ENCODE measurements around the gene DNAJC27.
A peak's percentile ranks its signal among the peaks of the same experiment; 100 is the strongest.
"Not testable (repeated sequence)": the region's sequence is repeated elsewhere in the genome, so short reads cannot be mapped to it uniquely, and the experiment has no call there.

DNAJC27 gene

GRCh38 chr2:24971536-24972314, at the start of gene DNAJC27:
DNAJC27 (minus strand) TSS chr2:24971955; CDS start chr2:24971904, 51 bp downstream.
- peak; percentile 99 for DNase-seq

GRCh38 chr2:25018681-25019080, 46.9 kb upstream of the DNAJC27 start:
- DNase-seq: no peak

GRCh38 chr2:25014631-25015030, 42.9 kb upstream of the DNAJC27 start:
- DNase-seq: no peak

GRCh38 chr2:25011342-25011741, 39.6 kb upstream of the DNAJC27 start:
- DNase-seq: not testable (repeated sequence)

GRCh38 chr2:25009954-25010353, 38.2 kb upstream of the DNAJC27 start:
- no peak for DNase-seq

GRCh38 chr2:25002066-25002465, 30.3 kb upstream of the DNAJC27 start:
- no peak for DNase-seq

- no peak for DNase-seq
Measured at GRCh38 chr2:25001325-25001637, 29.5 kb upstream of the DNAJC27 start.

- no peak for DNase-seq
Measured at GRCh38 chr2:25000503-25001324, 29.0 kb upstream of the DNAJC27 start.

GRCh38 chr2:25000036-25000435, 28.3 kb upstream of the DNAJC27 start:
- no peak for DNase-seq

- DNase-seq: not testable (repeated sequence)
Measured at GRCh38 chr2:24999097-24999496, 27.3 kb upstream of the DNAJC27 start.

GRCh38 chr2:24994146-24994724, 22.5 kb upstream of the DNAJC27 start:
- DNase-seq: no peak

- DNase-seq: no peak
Measured at GRCh38 chr2:24993406-24994145, 21.8 kb upstream of the DNAJC27 start.

GRCh38 chr2:24986372-24986771, 14.6 kb upstream of the DNAJC27 start:
- no peak for DNase-seq

GRCh38 chr2:24985511-24985910, 13.8 kb upstream of the DNAJC27 start:
- DNase-seq: no peak

- peak; percentile 90 for DNase-seq
Measured at GRCh38 chr2:24984912-24985311, 13.2 kb upstream of the DNAJC27 start.

- DNase-seq: no peak
Measured at GRCh38 chr2:24981411-24982136, 9.8 kb upstream of the DNAJC27 start.

GRCh38 chr2:24978661-24979060, 6.9 kb upstream of the DNAJC27 start:
- DNase-seq: no peak

- no peak for DNase-seq
Measured at GRCh38 chr2:24977631-24978030, 5.9 kb upstream of the DNAJC27 start.

- DNase-seq: no peak
Measured at GRCh38 chr2:24973812-24974211, 2.1 kb upstream of the DNAJC27 start.

- peak; percentile 69 for DNase-seq
Measured at GRCh38 chr2:24972315-24972961, 683 bp upstream of the DNAJC27 start.

- no peak for DNase-seq
Measured at GRCh38 chr2:24971286-24971535, 544 bp downstream of the DNAJC27 start.
